NCI-H460 (cell line): ENCODE results near the gene WNT7B. TPM values are rescaled to one million over a fixed set of nuclear protein-coding genes. Genes with fewer than 3 reads are reported as not detected.

ENCODE experiments used
- DNase-seq: peaks from one replicate; pipeline ENCODE4 v3.0.0-alpha.2; 2016; ENCODE audit warnings: low read depth; ENCODE audit errors: extremely low read depth
- total RNA-seq: library from RNA; depleted of rRNA; stranded (reverse); fragments of >200 nt; shearing (Covaris generic); gene quantifications from 2 replicates; pipeline ENCODE4 v1.2.3, GENCODE V29; 2014

WNT7B gene
- total RNA-seq, 1 experiment from 2014 or later = not detected

DNA sequence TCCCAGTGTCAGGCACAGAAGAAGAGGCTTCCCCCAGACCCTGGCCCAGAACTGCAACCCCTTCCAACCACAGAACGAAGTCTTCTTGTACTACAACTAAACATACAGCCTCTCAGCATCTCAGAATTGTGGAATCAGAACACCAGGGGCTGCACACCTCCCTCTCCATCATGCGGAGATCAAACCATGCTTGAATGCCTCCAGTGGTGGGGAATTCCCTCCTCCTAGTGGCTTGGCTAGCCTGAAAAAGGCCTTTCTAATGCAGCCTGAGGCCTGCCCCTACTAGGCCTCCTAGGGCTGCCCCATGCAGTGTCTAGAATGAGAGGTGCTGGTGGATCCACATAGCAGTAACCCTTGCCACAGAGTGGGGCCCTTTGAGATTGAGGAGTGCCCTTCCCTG lies 62.7 kb downstream of the WNT7B start:
- DNase-seq = no peak

DNA sequence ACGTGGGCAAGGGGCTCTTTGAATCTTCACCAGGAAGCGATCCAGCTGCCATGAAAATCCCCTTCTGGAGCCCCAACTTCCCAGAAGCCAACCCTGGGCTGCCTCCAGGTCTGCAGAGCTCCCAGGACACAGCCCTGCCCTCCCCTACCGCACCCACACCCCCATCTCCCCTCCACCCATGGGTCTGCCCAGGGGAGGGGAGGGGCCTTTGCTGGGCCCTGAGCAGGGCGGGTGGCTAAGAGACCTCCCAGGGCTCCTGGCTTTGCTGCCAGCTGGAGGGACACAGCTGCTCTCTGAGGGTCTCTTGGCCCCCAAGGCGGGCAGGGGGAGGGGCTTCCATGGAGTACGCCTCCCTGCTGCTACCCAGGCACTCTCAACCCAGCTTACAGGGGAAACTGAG lies 64.1 kb downstream of the WNT7B start:
- DNase-seq = no peak

- peak; percentile 42 for DNase-seq
These were observed 65.2 kb downstream of the WNT7B start for GRCh38 chr22:45911601-45912271.

- no peak for DNase-seq
These were observed 66.0 kb downstream of the WNT7B start for GRCh38 chr22:45910928-45911467.

- no peak for DNase-seq
These were observed 68.0 kb downstream of the WNT7B start for GRCh38 chr22:45908961-45909360.

DNA sequence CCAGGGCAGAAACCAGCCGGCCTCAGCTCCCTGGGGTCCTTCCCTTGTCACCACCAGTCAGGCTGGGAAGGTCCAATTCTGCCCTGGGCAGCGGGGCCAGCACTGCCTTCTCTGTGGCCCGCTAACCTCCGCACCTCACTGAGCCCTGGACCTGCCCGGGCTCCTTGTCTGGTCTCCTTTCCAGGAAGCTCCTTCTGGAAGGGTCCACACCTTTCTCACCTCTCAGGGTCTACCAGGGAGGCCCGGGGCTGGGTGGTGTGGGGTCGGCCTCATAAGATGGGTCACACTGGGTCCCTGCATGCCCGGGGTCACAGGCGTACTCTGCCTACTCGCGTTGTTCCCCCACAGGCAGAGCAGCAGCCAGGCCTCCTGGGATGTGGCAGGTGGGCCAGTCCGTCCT lies 69.0 kb downstream of the WNT7B start:
- no peak for DNase-seq

DNA sequence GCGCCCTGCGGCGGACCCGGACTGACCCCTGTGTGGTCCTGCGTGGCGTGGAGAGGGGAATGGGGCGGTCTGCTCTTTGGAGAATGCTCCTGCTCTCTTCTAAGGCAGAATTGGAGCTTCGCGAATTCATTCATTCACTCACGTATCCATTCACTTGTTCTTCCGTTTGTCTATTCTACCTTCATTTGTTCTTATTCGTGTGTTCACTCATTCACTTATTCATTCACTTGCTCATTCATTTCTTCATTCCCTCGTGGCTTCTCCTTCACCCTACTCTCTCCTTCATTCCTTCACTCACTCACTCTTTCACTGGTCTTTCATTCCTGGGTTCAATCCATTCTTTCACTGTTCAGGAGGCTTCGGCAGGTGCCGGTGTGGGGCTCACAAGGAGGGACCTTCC lies 69.6 kb downstream of the WNT7B start:
- no peak for DNase-seq

DNA sequence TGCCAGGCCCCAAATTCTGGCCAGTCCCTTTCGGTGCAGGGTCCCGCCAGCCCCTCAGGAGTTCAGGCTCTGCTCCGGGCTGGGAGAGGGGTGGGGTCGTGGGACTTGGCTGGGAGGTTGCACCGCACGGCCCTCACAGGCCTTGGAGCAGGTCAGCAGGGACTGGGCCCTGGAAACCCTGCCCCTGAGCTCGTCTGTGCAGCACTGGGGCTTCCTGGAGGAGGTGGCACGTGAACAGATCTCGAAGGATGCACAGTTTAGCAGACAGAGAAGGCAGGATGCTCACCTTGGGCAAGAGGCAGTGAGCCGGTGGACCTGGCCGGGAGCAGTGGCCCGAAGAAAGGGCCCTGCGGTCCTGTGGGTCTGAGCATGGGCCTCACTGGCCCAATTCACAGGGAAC lies 70.0 kb downstream of the WNT7B start:
- DNase-seq = no peak

DNA sequence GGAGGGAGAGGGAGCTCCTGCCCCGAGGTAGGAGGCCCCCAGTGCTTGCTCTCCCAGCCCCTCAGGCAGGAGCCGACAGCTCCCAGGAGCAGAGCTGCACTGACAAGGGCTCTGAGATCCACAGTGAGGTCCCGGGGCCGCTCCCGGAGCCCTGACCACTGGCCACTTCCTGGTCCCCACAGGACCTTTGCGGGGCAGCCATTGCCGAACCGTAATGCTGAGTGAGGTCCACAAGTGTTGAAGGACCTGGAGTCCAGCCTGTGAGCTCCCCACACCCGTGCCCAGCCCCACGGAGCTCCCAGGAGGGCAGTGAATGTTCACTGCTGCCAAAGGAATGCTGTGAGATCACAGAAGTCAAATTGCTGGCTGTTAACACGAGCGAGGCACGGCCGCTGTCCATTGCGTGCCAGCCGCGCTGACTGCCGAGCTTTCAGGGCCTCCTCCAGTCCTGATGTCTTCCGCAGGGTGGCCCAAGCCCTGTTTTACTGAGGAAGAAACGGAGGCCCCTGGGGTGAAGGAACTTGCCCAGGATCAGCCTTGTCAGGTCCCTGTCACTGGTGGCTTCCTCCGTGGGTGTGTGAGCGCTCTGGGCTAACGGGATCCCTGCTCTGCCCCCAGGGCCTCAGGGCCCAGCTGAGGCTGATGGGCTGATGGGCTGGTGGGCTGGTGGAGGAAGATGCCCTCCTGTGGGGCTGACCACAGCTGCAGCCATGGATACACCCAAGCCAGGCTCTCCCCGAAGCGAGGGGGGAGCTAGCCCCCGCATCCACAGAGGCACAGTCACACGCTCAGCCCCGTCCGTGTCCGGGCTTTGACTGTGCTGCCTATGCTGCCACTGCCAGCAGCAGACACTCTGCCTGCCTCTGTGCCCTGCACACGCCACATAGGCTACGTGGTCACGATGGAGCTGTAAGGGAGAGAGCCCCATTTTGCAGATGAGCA lies 70.8 kb downstream of the WNT7B start:
- no peak for DNase-seq

GRCh38 chr22:45905326-45905923 lies 71.5 kb downstream of the WNT7B start:
- no peak for DNase-seq

- DNase-seq = no peak
These were observed 72.7 kb downstream of the WNT7B start for GRCh38 chr22:45904236-45904635.

DNA sequence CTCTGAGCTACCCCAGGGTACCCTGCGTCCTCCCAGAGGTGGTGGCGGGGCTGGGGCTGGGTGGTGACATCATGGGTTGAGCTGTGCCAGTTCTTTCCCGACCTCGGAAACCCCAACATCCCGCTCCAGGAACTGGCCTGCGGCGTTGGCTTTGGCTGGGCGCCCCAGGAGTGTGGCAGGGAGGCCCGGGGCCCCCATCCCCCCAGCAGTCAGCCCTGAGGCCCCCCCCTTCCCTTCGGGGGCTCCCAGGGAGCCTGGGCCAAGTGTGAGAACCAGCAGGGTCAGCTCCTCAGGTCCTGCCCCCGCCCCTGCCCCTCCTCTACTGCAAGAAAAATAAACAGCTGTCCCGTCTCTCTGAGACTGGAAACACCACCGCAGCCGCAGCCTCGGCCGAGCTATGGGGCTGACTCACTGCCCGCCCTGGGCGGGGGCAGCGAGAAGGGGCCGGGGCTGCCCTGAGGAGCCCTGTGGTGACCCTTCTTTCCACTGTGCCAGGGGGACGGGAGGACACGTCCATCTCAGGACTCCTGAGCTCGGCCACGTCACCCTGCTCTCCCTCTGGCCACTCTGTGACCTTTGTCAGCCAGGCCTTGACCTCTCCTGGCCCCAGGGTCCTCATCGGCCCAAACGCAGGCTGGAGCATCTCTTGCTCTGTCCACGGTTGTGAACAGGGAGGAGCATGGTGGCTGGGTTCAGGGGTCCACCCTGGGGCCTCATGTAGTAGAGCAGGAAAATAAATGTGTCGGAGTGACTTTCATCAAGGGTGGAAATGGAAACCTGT lies 73.4 kb downstream of the WNT7B start:
- DNase-seq = no peak

DNA sequence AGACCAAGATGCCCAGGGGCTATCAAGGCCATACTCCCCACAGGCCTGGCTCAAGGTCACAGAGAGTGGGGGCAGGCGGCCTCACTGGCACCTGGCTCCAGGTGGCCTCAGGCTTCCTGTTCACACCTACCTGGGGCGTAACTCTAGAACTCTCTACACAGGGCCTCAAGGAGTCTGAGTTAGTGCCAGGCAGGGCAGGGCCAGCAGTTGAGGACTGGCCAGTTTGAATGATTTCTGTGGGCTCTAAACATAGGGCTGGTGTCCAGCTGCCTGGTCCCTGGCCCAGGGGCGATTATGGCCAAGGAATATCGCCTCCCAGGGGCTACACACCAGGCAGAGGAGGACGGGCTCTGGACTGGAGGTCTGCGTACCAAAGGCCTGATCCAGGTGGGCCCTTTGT lies 79.2 kb downstream of the WNT7B start:
- no peak for DNase-seq

DNA sequence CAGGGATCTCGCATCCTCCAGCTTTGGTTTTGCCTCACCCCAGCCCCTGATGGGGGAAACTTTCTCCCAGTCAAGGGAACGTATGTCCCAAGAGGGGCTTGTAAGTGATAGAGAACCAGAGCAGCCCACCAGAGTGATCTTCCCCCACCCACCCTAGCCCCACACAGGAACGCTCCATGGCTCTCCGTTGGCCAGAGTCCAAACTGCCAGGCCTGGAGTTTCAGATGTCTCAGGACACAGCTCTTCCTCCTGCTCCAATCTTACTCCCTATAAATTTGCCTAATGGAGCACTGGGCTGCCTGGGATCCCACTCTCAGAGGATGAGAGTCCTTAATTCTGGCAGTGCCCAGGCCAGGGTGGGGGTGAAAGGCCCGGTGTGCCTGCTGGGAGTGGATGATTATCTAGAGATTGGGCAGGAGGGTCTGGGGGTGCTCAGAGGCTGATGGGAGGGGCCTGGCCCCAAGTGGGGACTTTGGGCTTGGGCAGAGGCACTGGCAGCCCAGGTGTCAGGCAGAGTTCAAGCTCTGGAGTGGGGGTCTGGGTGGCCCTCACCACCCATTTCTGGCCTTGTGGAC lies 79.9 kb downstream of the WNT7B start:
- no peak for DNase-seq

- no peak for DNase-seq
These were observed 80.6 kb downstream of the WNT7B start for GRCh38 chr22:45896153-45896951.

- DNase-seq = no peak
These were observed 81.4 kb downstream of the WNT7B start for GRCh38 chr22:45895436-45896152.

GRCh38 chr22:45893516-45893915 lies 83.4 kb downstream of the WNT7B start:
- DNase-seq = no peak

DNA sequence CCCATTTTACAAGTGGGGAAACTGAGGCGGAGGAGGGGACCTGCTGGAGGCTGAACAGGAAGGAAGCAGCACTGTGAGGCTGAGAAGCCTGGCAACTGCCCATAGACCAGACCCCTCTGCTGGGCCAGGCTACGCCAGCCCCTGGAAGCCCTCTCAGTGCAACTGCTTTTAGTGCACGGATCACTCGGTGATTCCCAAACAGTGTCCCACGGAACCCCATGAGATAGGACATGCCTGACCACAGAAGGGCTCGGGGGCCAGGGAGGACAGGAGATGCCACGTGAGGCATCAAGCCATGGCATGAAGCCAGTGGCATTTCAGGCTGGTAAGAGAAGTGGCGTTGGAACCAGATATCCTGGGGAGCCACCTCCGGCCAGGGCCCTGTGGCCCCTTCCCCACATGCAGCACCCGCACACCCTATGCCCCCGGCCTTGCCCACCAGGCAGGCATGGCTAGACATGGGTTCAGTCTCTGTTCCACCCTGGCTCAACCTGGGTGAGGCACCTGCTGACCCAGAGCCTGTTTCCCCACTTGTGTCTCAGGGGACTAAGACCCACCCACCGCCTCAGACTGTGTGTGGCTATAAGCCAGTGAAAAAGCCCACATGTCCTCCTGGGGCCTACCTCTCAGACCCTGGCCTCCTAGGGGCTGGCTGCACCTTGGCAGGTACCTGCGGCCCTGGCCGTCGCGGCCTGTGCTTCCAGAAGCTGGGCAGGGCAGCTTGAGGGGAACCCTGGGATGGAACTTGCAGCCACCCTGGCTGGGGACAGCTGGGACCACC lies 84.1 kb downstream of the WNT7B start:
- DNase-seq = no peak
